IMR-90 (cell line): ENCODE measurements around the gene SLC26A1. TPM values are rescaled to one million over a fixed set of nuclear protein-coding genes. Genes with fewer than 3 reads are reported as not detected.

Experiments
- ATAC-seq: fragments of 200-7000 bp; cut with Tn5 transposase; 2 replicates; pipeline ENCODE4 v1.9.1; 2020; ENCODE audit warnings: low read depth, mild to moderate bottlenecking, moderate library complexity
- BruUV-seq: library from RNA; stranded (reverse); fragments of 400-500 nt; replicated peaks from 2 replicates; lab custom pipeline; 2021; lab: Mats Ljungman, UMichigan
- CTCF ChIA-PET: fragments of 300-600 bp; formaldehyde crosslinking; extraction: SDS; loops from one replicate; lab custom pipeline; 2021; ENCODE audit warnings: antibody characterized with exemption; lab: Yijun Ruan, JAX
- POLR2A ChIA-PET: fragments of 300-600 bp; sonication (Branson Sonifier 250); formaldehyde crosslinking; loops from one replicate; lab custom pipeline; 2022; ENCODE audit warnings: antibody characterized with exemption; ENCODE audit not compliant: unreplicated experiment; lab: Charles Lee
- DNase-seq: peaks from one replicate; pipeline ENCODE4 v3.0.0; 2013
- H2AFZ ChIP-seq: replicated peaks from 2 replicates; pipeline ENCODE3; 2013; ENCODE audit warnings: low read length, mild to moderate bottlenecking; ENCODE audit not compliant: poor library complexity
- H2AK5ac ChIP-seq: 2 replicates; pipeline ENCODE4 v1.6.1; 2013; ENCODE audit warnings: low read depth, low read length, inconsistent platforms
- H2AK9ac ChIP-seq: replicated peaks from 2 replicates; pipeline ENCODE3; 2013; ENCODE audit warnings: mild to moderate bottlenecking, low read depth, low read length, moderate library complexity; ENCODE audit not compliant: poor library complexity
- H2BK120ac ChIP-seq: 2 replicates; pipeline ENCODE4 v1.6.1; 2013; ENCODE audit warnings: low read depth, low read length, inconsistent platforms
- H2BK15ac ChIP-seq: 3 replicates; pipeline ENCODE4 v1.6.1; 2013; ENCODE audit warnings: low read depth, low read length, inconsistent platforms
- H2BK20ac ChIP-seq: 2 replicates; pipeline ENCODE4 v1.6.1; 2013; ENCODE audit warnings: low read depth, mild to moderate bottlenecking, inconsistent platforms, low read length, moderate library complexity
- H2BK5ac ChIP-seq: 2 replicates; pipeline ENCODE4 v1.6.1; 2013; ENCODE audit warnings: mild to moderate bottlenecking, low read depth, low read length, inconsistent platforms; ENCODE audit not compliant: poor library complexity, severe bottlenecking
- H3K14ac ChIP-seq: replicated peaks from 2 replicates; pipeline ENCODE4 v1.6.1; 2013; ENCODE audit warnings: low read depth, low read length, inconsistent platforms
- H3K18ac ChIP-seq: 2 replicates; pipeline ENCODE4 v1.6.1; 2013; ENCODE audit warnings: low read depth, low read length, control low read depth
- H3K23ac ChIP-seq: 2 replicates; pipeline ENCODE4 v1.6.1; 2013; ENCODE audit warnings: low read depth, low read length, inconsistent platforms
- H3K27ac ChIP-seq: 2 replicates; pipeline ENCODE4 v1.5.1; 2013; ENCODE audit warnings: mild to moderate bottlenecking, control low read depth, low read length; ENCODE audit not compliant: insufficient read depth
- H3K27me3 ChIP-seq: 2 replicates; pipeline ENCODE4 v1.6.1; 2013; ENCODE audit warnings: low read length; ENCODE audit not compliant: control insufficient read depth, insufficient read depth
- H3K36me3 ChIP-seq: 2 replicates; pipeline ENCODE4 v1.6.1; 2013; ENCODE audit warnings: low read length, mixed read lengths; ENCODE audit not compliant: control insufficient read depth, insufficient read depth
- H3K4ac ChIP-seq: 2 replicates; pipeline ENCODE4 v1.6.1; 2013; ENCODE audit warnings: low read depth, low read length, inconsistent platforms
- H3K4me1 ChIP-seq: 2 replicates; pipeline ENCODE4 v1.6.1; 2013; ENCODE audit warnings: low read length, mixed read lengths; ENCODE audit not compliant: control insufficient read depth, insufficient read depth
- H3K4me2 ChIP-seq: 2 replicates; pipeline ENCODE4 v1.6.1; 2013; ENCODE audit warnings: low read depth, mild to moderate bottlenecking, control low read depth, low read length, moderate library complexity
- H3K4me3 ChIP-seq: 2 replicates; pipeline ENCODE4 v1.5.1; 2013; ENCODE audit warnings: low read depth, mild to moderate bottlenecking, control low read depth, low read length, moderate library complexity; ENCODE audit not compliant: insufficient read depth
- H3K56ac ChIP-seq: 2 replicates; pipeline ENCODE4 v1.6.1; 2013; ENCODE audit warnings: low read length, inconsistent platforms; ENCODE audit not compliant: insufficient read depth; ENCODE audit errors: extremely low read depth
- H3K79me1 ChIP-seq, 2 experiments: 2 replicates each; pipeline ENCODE4 v1.6.1; 2013; ENCODE audit warnings: low read length in 2 of 2, inconsistent platforms in 1 of 2, low read depth in 1 of 2
- H3K9ac ChIP-seq: 2 replicates; pipeline ENCODE4 v1.6.1; 2013; ENCODE audit warnings: low read depth, low read length, control low read depth
- H3K9me1 ChIP-seq: 2 replicates; pipeline ENCODE4 v1.6.1; 2013; ENCODE audit warnings: low read length, inconsistent platforms; ENCODE audit not compliant: insufficient read depth
- H3K9me3 ChIP-seq: 2 replicates; pipeline ENCODE4 v1.6.1; 2013; ENCODE audit warnings: low read length; ENCODE audit not compliant: control insufficient read depth, insufficient read depth
- H4K20me1 ChIP-seq: 2 replicates; pipeline ENCODE4 v1.6.1; 2013; ENCODE audit warnings: low read length, inconsistent platforms; ENCODE audit not compliant: insufficient read depth
- H4K5ac ChIP-seq: 2 replicates; pipeline ENCODE4 v1.6.1; 2013; ENCODE audit warnings: mild to moderate bottlenecking, low read depth, low read length, control low read depth
- H4K8ac ChIP-seq, 2 experiments: 2 replicates each; pipeline ENCODE4 v1.6.1; 2013; ENCODE audit warnings: low read depth in 2 of 2, low read length in 2 of 2, control low read depth in 1 of 2, inconsistent platforms in 1 of 2
- H4K91ac ChIP-seq: 2 replicates; pipeline ENCODE4 v1.6.1; 2013; ENCODE audit warnings: low read depth, low read length, inconsistent platforms; ENCODE audit not compliant: insufficient read depth
- BHLHE40 ChIP-seq: fragments of 150-350 bp; IDR thresholded peaks from 2 replicates; pipeline ENCODE4 v1.6.1; 2016; ENCODE audit warnings: mild to moderate bottlenecking, low read depth, low read length
- CEBPB ChIP-seq: IDR thresholded peaks from 2 replicates; pipeline ENCODE4 v1.6.1; 2012; ENCODE audit warnings: low read depth, low read length, improper control_type of control experiment
- CHD1 ChIP-seq: IDR thresholded peaks from 2 replicates; pipeline ENCODE4 v1.6.1; 2012; ENCODE audit warnings: low read depth, low read length, improper control_type of control experiment
- CTCF ChIP-seq: conservative IDR thresholded peaks from 2 replicates; pipeline ENCODE4 v1.5.1; 2012; ENCODE audit warnings: mild to moderate bottlenecking, low read depth, low read length, improper control_type of control experiment
- ELK1 ChIP-seq: fragments of 150-350 bp; IDR thresholded peaks from 2 replicates; pipeline ENCODE4 v1.6.1; 2016; ENCODE audit warnings: low read depth, mild to moderate bottlenecking, low read length, moderate library complexity, borderline replicate concordance
- FOS ChIP-seq: fragments of 150-350 bp; IDR thresholded peaks from 2 replicates; pipeline ENCODE4 v1.6.1; 2016; ENCODE audit warnings: low read depth, low read length
- MAFK ChIP-seq: IDR thresholded peaks from 2 replicates; pipeline ENCODE4 v1.6.1; 2012; ENCODE audit warnings: low read depth, low read length, improper control_type of control experiment
- MAZ ChIP-seq: IDR thresholded peaks from 2 replicates; pipeline ENCODE4 v1.6.1; 2012; ENCODE audit warnings: low read depth, mild to moderate bottlenecking, low read length, improper control_type of control experiment, moderate library complexity, borderline replicate concordance
- NFE2L2 ChIP-seq: fragments of 150-350 bp; IDR thresholded peaks from 2 replicates; pipeline ENCODE4 v1.6.1; 2016; ENCODE audit warnings: low read depth, mild to moderate bottlenecking, low read length
- POLR2A ChIP-seq: IDR thresholded peaks from 2 replicates; pipeline ENCODE4 v1.6.1; 2012; ENCODE audit warnings: mild to moderate bottlenecking, low read depth, low read length
- RAD21 ChIP-seq: IDR thresholded peaks from 2 replicates; pipeline ENCODE4 v1.6.1; 2012; ENCODE audit warnings: low read length, improper control_type of control experiment
- RCOR1 ChIP-seq: IDR thresholded peaks from 2 replicates; pipeline ENCODE4 v1.6.1; 2012; ENCODE audit warnings: mild to moderate bottlenecking, low read length, improper control_type of control experiment; ENCODE audit not compliant: insufficient replicate concordance
- RFX5 ChIP-seq: IDR thresholded peaks from 2 replicates; pipeline ENCODE4 v1.8.0; 2012; ENCODE audit warnings: low read depth, mild to moderate bottlenecking, low read length, moderate library complexity
- SMC3 ChIP-seq: fragments of 150-350 bp; IDR thresholded peaks from 2 replicates; pipeline ENCODE4 v1.6.1; 2016; ENCODE audit warnings: low read depth, mild to moderate bottlenecking, antibody characterized with exemption, low read length, moderate library complexity
- USF2 ChIP-seq: fragments of 150-350 bp; IDR thresholded peaks from 2 replicates; pipeline ENCODE4 v1.6.1; 2017; ENCODE audit warnings: mild to moderate bottlenecking, antibody characterized with exemption, low read length, low read depth
- WGBS, 2 experiments: methylation state at CpG; one replicate each; pipeline versions ENCODE4 v1.1.5 to v1.1.7; 2013; ENCODE audit warnings: missing lambda C conversion rate in 2 of 2; ENCODE audit not compliant: insufficient read length in 1 of 2; ENCODE audit errors: extremely low coverage in 2 of 2; 5-methylcytosine and 5-hydroxymethylcytosine counted together
- dilution Hi-C: fragments of 300-500 bp; cut with HindIII; formaldehyde crosslinking; loops from one replicate; pipeline ENCODE4 v1.14.3; 2018; ENCODE audit warnings: low sequenced_read_pairs; ENCODE audit not compliant: unreplicated experiment
- in situ Hi-C: fragments of 300-500 bp; cut with MboI; formaldehyde crosslinking; loops from 3 replicates; pipeline ENCODE4 v1.14.3; 2019; ENCODE audit warnings: low sequenced_read_pairs, inconsistent platforms, mixed read lengths
- intact Hi-C: fragments of 100-400 bp; cut with micrococcal nuclease; formaldehyde crosslinking; loops from 2 replicates; pipeline ENCODE4 v1.10.0; 2022
- polyA plus RNA-seq, 3 experiments: library from polyadenylated mRNA; depleted of rRNA; stranded (reverse); fragments of >200 nt; gene quantifications; 2 replicates each; pipeline ENCODE4 v1.2.3, GENCODE V29; 2012; ENCODE audit warnings: low replicate concordance in 1 of 3
- total RNA-seq: library from RNA; depleted of rRNA; stranded (reverse); fragments of >200 nt; gene quantifications from 2 replicates; pipeline ENCODE4 v1.2.3, GENCODE V29; 2012

SLC26A1 gene
- total and polyA plus RNA-seq, 2 of the 4 experiments (the other 2 are of a cell fraction) = 0.09 TPM; not detected in 1

GRCh38 chr4:950136-951020, 42.8 kb downstream of the SLC26A1 start:
- dilution Hi-C loops (no loop called here), in situ Hi-C loops (no loop called here), intact Hi-C loops (no loop called here)
- no TSS peak for BruUV-seq
- Histone ChIP-seq H2AK5ac (no peak overlapping the region), H2BK15ac (no peak overlapping the region), H3K9me1 (0 out of 2 replicates have a peak, but pooled peaks cover 5% of the 10 kb centered on the region), H2BK20ac (no peak overlapping the region), H3K9ac (no peak overlapping the region), H3K14ac (no peak overlapping the region), H4K20me1 (peaks cover 19% of the 10 kb centered on the region), H3K27ac (no peak overlapping the region), H3K4me3 (no peak overlapping the region), H2BK120ac (no peak overlapping the region), H3K4me2 (no peak overlapping the region), H3K9me3 (no peaks in the 10 kb centered on the region), H3K23ac (no peak overlapping the region), H4K5ac (no peak overlapping the region), H2AK9ac (no peak overlapping the region), H3K4ac (no peak overlapping the region), H3K36me3 (peaks cover 7% of the 10 kb centered on the region), H4K8ac (no peak overlapping the region), H3K4me1 (peaks cover 2% of the 10 kb centered on the region; the same call in 1 of the 2 replicates), H2AFZ (no peak overlapping the region), H4K91ac (no peak overlapping the region), H3K56ac (no peak overlapping the region), H3K79me1 (0 out of 4 replicates have a peak, but pooled peaks cover 0 to 7% of the 10 kb centered on the region in 2 experiments), H2BK5ac (no peak overlapping the region), H3K18ac (no peak overlapping the region), H3K27me3 (no peaks in the 10 kb centered on the region)
- ChIA-PET CTCF (no interaction called here), POLR2A (no interaction called here)
- no peak for DNase-seq
- no peak for ATAC-seq
- WGBS, 2 experiments = 82% methylated on average over 9 of the region's 30 CpGs; no CpG with 5 or more reads in 1 of the 2 experiments
- no peak for TF ChIP-seq FOS
- TF ChIP-seq NFE2L2 = no peak
- no peak for TF ChIP-seq USF2
- TF ChIP-seq RAD21 = no peak
- no peak for TF ChIP-seq BHLHE40
- TF ChIP-seq CEBPB = no peak
- TF ChIP-seq MAZ = no peak
- TF ChIP-seq RCOR1 = no peak
- TF ChIP-seq RFX5 = no peak
- no peak for TF ChIP-seq POLR2A
- TF ChIP-seq ELK1 = no peak
- TF ChIP-seq SMC3 = no peak
- no peak for TF ChIP-seq MAFK
- no peak for TF ChIP-seq CTCF
- no peak for TF ChIP-seq CHD1
